K562 (cell line): ENCODE data around the gene MBOAT2. TPM values are rescaled to one million over a fixed set of nuclear protein-coding genes. Genes with fewer than 3 reads are reported as not detected.

ENCODE experiments used
- ATAC-seq: fragments of 200-7000 bp; cut with Tn5 transposase; 3 replicates; pipeline ENCODE4 v1.9.1; 2020; ENCODE audit warnings: moderate library complexity
- BruUV-seq: library from RNA; stranded (reverse); fragments of 400-500 nt; replicated peaks from 2 replicates; lab custom pipeline; 2021; lab: Mats Ljungman, UMichigan
- CTCF ChIA-PET: fragments of 300-600 bp; formaldehyde crosslinking; extraction: SDS; loops from one replicate; lab custom pipeline; 2021; ENCODE audit warnings: low intra/inter-chr PET ratio; lab: Yijun Ruan, JAX
- POLR2A ChIA-PET: fragments of 300-600, 350-650 bp; sonication (Branson Sonifier 250); formaldehyde crosslinking; extraction: SDS; loops from one replicate; lab custom pipeline; 2021; ENCODE audit warnings: antibody characterized with exemption, inconsistent platforms; lab: Yijun Ruan, JAX
- DNase-seq, 4 experiments: peaks; one replicate each; pipeline versions ENCODE4 v3.0.0 to v3.0.0-alpha.2; 2011 to 2018; ENCODE audit warnings: low spot score in 3 of 4, mixed read lengths in 3 of 4; ENCODE audit errors: extremely low read depth in 1 of 4
- FAIRE-seq: peaks from 2 replicates; lab custom pipeline; 2011; peaks lifted over from hg19 to GRCh38; lab: Jason Lieb, UNC
- H2AFZ ChIP-seq: 2 replicates; pipeline ENCODE4 v1.6.0; 2011; ENCODE audit warnings: low read depth, low read length, control low read depth, inconsistent platforms
- H3K27ac ChIP-seq: fragments of 200-600 bp; 3 replicates; pipeline ENCODE4 v1.8.0; 2011; ENCODE audit warnings: low read depth, mild to moderate bottlenecking, control low read depth, inconsistent platforms, low read length, moderate library complexity, mixed read lengths; ENCODE audit errors: extremely low read depth
- H3K27me3 ChIP-seq, 2 experiments: fragments of 300-600 bp in 1 of 2; 2 replicates in 1 of 2; 3 replicates in 1 of 2; pipeline versions ENCODE4 v1.6.0 to v1.8.0; 2011; ENCODE audit warnings: inconsistent platforms in 2 of 2, low read length in 2 of 2, mild to moderate bottlenecking in 1 of 2, mixed read lengths in 1 of 2, moderate library complexity in 1 of 2; ENCODE audit not compliant: control insufficient read depth in 2 of 2, insufficient read depth in 2 of 2
- H3K36me3 ChIP-seq: fragments of 300-600 bp; 3 replicates; pipeline ENCODE4 v1.8.0; 2011; ENCODE audit warnings: mild to moderate bottlenecking, low read length, inconsistent platforms; ENCODE audit not compliant: control insufficient read depth, insufficient read depth
- H3K4me1 ChIP-seq, 2 experiments: fragments of 200-600 bp in 1 of 2; replicated peaks in 1 of 2; 2 replicates in 1 of 2; 3 replicates in 1 of 2; pipeline versions ENCODE4 v1.5.1 to v1.8.0; 2011; ENCODE audit warnings: inconsistent platforms in 2 of 2, low read length in 2 of 2, mild to moderate bottlenecking in 1 of 2, mixed read lengths in 1 of 2, moderate library complexity in 1 of 2; ENCODE audit not compliant: control insufficient read depth in 2 of 2, insufficient read depth in 2 of 2
- H3K4me2 ChIP-seq: 2 replicates; pipeline ENCODE4 v1.6.1; 2011; ENCODE audit warnings: low read length, control low read depth, inconsistent platforms, mixed read lengths; ENCODE audit not compliant: insufficient read depth
- H3K4me3 ChIP-seq: fragments of 200-600 bp; sonication (generic), shearing (Covaris generic); 2 replicates; pipeline ENCODE4 v1.5.1; 2016; ENCODE audit warnings: control low read depth, inconsistent platforms
- H3K79me2 ChIP-seq: fragments of 200-600 bp; 3 replicates; pipeline ENCODE4 v1.8.0; 2011; ENCODE audit warnings: low read length, inconsistent platforms; ENCODE audit not compliant: control insufficient read depth, insufficient read depth
- H3K9ac ChIP-seq, 2 experiments: 2 replicates each; pipeline versions ENCODE4 v1.6.0 to v1.6.1; 2011; ENCODE audit warnings: low read depth in 2 of 2, low read length in 2 of 2, control low read depth in 1 of 2, inconsistent platforms in 1 of 2, mild to moderate bottlenecking in 1 of 2, mixed read lengths in 1 of 2; ENCODE audit not compliant: insufficient read depth in 1 of 2
- H3K9me1 ChIP-seq: one replicate; pipeline ENCODE4 v1.6.0; 2011; ENCODE audit warnings: inconsistent platforms, mild to moderate bottlenecking, low read length, moderate library complexity; ENCODE audit not compliant: control insufficient read depth, insufficient read depth
- H3K9me3 ChIP-seq: replicated peaks from 2 replicates; pipeline ENCODE4 v1.5.1; 2011; ENCODE audit warnings: low read depth, low read length, inconsistent platforms; ENCODE audit not compliant: control insufficient read depth, insufficient read depth
- H4K20me1 ChIP-seq: replicated peaks from 2 replicates; pipeline ENCODE4 v1.6.1; 2011; ENCODE audit warnings: low read length, inconsistent platforms, mixed read lengths; ENCODE audit not compliant: control insufficient read depth, insufficient read depth
- ATF3 ChIP-seq, 2 experiments: fragments of 450-650 bp in 1 of 2; sonication (generic) in 1 of 2; formaldehyde crosslinking in 1 of 2; IDR thresholded peaks in 1 of 2; conservative IDR thresholded peaks in 1 of 2; 2 replicates each; pipeline versions ENCODE4 v1.6.1 to v1.8.1; 2016 to 2023; ENCODE audit warnings: mild to moderate bottlenecking in 2 of 2, moderate library complexity in 2 of 2, inconsistent platforms in 1 of 2, missing genetic modification reagents in 1 of 2
- FOSL1 ChIP-seq: fragments of 200-800 bp; sonication (Bioruptor generic); conservative IDR thresholded peaks from 2 replicates; pipeline ENCODE4 v1.6.1; 2016; ENCODE audit warnings: missing genetic modification characterization, missing compliant biosample characterization
- HMBOX1 ChIP-seq: sonication (generic); IDR thresholded peaks from 2 replicates; pipeline ENCODE4 v1.6.1; 2016
- JUND ChIP-seq, 2 experiments: IDR thresholded peaks; 2 replicates in 1 of 2; 3 replicates in 1 of 2; pipeline ENCODE4 v1.6.1; 2011; ENCODE audit warnings: borderline replicate concordance in 2 of 2, low read depth in 2 of 2, low read length in 2 of 2, improper control_type of control experiment in 1 of 2, missing biosample characterization in 1 of 2, missing genetic modification characterization in 1 of 2, missing genetic modification reagents in 1 of 2
- MEIS2 ChIP-seq: fragments of 450-650 bp; IDR thresholded peaks from 2 replicates; pipeline ENCODE4 v1.6.1; 2014; ENCODE audit warnings: mild to moderate bottlenecking; ENCODE audit not compliant: partially characterized antibody
- MTA1 ChIP-seq: fragments of 450-650 bp; IDR thresholded peaks from 2 replicates; pipeline ENCODE4 v1.6.1; 2017; ENCODE audit warnings: borderline replicate concordance
- SIX5 ChIP-seq, 2 experiments: IDR thresholded peaks; 2 replicates each; pipeline ENCODE4 v1.6.1; 2011; ENCODE audit warnings: low read length in 2 of 2, borderline replicate concordance in 1 of 2, low read depth in 1 of 2, mild to moderate bottlenecking in 1 of 2, moderate library complexity in 1 of 2; ENCODE audit not compliant: insufficient read depth in 1 of 2
- WGBS: fragments of 100-300 bp; shearing (Covaris generic); methylation state at CpG from one replicate; pipeline ENCODE4 v1.1.6; 2016; ENCODE audit warnings: low coverage, mixed read lengths; ENCODE audit not compliant: insufficient coverage; ENCODE audit errors: missing lambda C conversion rate; 5-methylcytosine and 5-hydroxymethylcytosine counted together
- in situ Hi-C: fragments of 300-500 bp; cut with MboI; formaldehyde crosslinking; loops from 4 replicates; pipeline ENCODE4 v1.15.0; 2018; ENCODE audit warnings: inconsistent platforms, mixed read lengths
- intact Hi-C: fragments of 100-400 bp; cut with micrococcal nuclease; formaldehyde crosslinking; loops from 2 replicates; pipeline ENCODE4 v1.14.2; 2022
- polyA plus RNA-seq, 8 experiments: library from polyadenylated mRNA; depleted of rRNA in 4 of 8; stranded (reverse) in 5 of 8; unstranded in 3 of 8; fragments of >200 nt; fragmentation: Nextera tagmentation in 2 of 8; fragmentation: Illumina TruSeq in 1 of 8; extraction: Ambion mirVana in 2 of 8; extraction: Trizol in 1 of 8; gene quantifications; 2 replicates each; pipeline versions ENCODE4 v1.2.1 to v1.2.3, GENCODE V29; 2011 to 2014; ENCODE audit warnings: inconsistent platforms in 1 of 8, missing spikeins in 1 of 8
- total RNA-seq, 7 experiments: library from RNA; depleted of rRNA in 6 of 7; stranded (reverse); fragments of >200 nt in 6 of 7; fragmentation: Illumina TruSeq in 2 of 7; extraction: Trizol in 2 of 7; gene quantifications; 2 replicates each; pipeline versions ENCODE4 v1.2.1 to v1.2.3, GENCODE V29; 2011 to 2021; ENCODE audit warnings: low replicate concordance in 1 of 7

MBOAT2 gene
- total and polyA plus RNA-seq, 9 of the 15 experiments (the other 6 are each of a cell fraction or from before 2014, with no cell fraction given), result 8.4 to 122 (median 27.6) TPM

DNA sequence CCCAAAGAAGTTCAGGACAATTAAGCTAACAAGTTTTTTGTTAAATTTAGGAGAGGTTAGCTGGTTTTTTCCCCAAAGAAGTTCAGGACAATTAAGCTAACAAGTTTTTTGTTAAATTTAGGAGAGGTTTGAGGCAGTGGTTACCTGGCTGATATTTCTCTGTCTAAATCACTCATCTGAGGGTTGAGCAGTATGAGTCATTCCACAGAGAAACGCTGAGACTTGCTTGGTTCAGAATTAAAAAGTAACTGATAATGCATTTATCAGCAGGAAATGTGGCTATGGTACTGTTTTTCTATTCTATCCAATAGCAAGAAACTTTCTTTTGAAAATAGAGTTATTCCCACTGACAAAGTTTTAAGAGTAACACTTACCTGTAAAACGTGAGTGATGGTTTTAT, 143.2 kb downstream of the MBOAT2 start:
- peak; percentile 54 for FAIRE-seq
- CTCF ChIA-PET, result no interaction called here
- BruUV-seq, result no TSS peak
- H2AFZ ChIP-seq, result no peak overlapping the region
- H3K9ac ChIP-seq, result no peak overlapping the region
- POLR2A ChIA-PET, result no interaction called here
- 0 out of 3 replicates have a peak, but pooled peaks have one; percentile 49 for ATAC-seq
- in situ Hi-C loops, result no loop called here
- no peak overlapping the region for H3K4me3 ChIP-seq
- WGBS, result 13% methylated on average over 2 of the region's 2 CpGs
- no peaks in the 10 kb centered on the region for H3K27me3 ChIP-seq
- TF ChIP-seq MEIS2, result peak; percentile 29
- TF ChIP-seq FOSL1 (tag), result peak; percentile 31; the same call in 1 of the 2 replicates
- TF ChIP-seq ATF3 (IDR thresholded peaks at IDR 0.05), result peak; percentile 47; the same call in 1 of the 2 replicates
- TF ChIP-seq ATF3 (CRISPR knock-in tag; conservative IDR thresholded peaks at IDR 0.05), result no peak
- 0 out of 2 replicates have a peak, but pooled peaks have one; percentile 25 for TF ChIP-seq HMBOX1
- TF ChIP-seq SIX5 (IDR thresholded peaks at IDR 0.05; ENCODE audit: borderline replicate concordance in 1 of 2, insufficient read depth in 1 of 2, low read depth in 1 of 2, low read length in 2 of 2), result no peak
- TF ChIP-seq JUND (IDR thresholded peaks at IDR 0.05; ENCODE audit: borderline replicate concordance, low read depth, low read length), result peak; percentile 77; the same call in 1 of the 2 replicates
- peak; percentile 68; the same call in 1 of the 3 replicates for TF ChIP-seq JUND (tag; IDR thresholded peaks at IDR 0.05; ENCODE audit: borderline replicate concordance, low read depth, low read length)
- no peak for TF ChIP-seq MTA1
- TF ChIP-seq, all 486 proteins: peak for 5
- Histone ChIP-seq H3K79me2 (no peaks in the 10 kb centered on the region), H3K27ac (no peak overlapping the region), H3K9me1 (no peaks in the 10 kb centered on the region), H4K20me1 (no peaks in the 10 kb centered on the region), H3K4me1 (no peaks in the 10 kb centered on the region; a peak in 1 of 5 replicates), H3K36me3 (peaks cover 39% of the 10 kb centered on the region), H3K9me3 (no peaks in the 10 kb centered on the region), H3K4me2 (no peak overlapping the region)
- no peak for DNase-seq
- intact Hi-C loops, result no loop called here
